HuH-7.5 (cell line): ENCODE measurements around the gene ALDH1A1.

ENCODE experiments used
- DNase-seq: peaks from one replicate; pipeline ENCODE4 v3.0.0; 2011; ENCODE audit warnings: low spot score

Gene ALDH1A1

DNA sequence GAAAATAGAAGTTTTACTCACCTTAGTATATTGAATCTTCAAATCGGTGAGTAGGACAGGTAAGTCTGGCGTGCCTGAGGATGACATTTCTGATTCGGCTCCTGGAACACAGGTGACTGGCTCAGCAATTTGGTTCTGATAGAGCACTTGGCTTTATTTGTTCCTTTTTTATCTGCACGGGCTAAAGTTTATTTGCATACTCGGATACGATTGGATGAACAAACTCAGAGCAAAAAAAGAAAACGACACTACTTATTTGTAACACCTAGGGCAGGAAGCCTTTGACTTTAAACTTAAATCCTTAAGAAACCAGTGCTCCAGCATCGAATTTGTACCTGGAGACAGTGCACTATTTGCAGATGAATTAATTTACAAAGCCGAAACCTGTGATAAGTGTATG is at the start of gene ALDH1A1:
TSS of gene ALDH1A1 (minus strand) at position 140 of the 400 bp plus-strand sequence. CDS start at position 87, 53 bp downstream.
- no peak for DNase-seq

DNA sequence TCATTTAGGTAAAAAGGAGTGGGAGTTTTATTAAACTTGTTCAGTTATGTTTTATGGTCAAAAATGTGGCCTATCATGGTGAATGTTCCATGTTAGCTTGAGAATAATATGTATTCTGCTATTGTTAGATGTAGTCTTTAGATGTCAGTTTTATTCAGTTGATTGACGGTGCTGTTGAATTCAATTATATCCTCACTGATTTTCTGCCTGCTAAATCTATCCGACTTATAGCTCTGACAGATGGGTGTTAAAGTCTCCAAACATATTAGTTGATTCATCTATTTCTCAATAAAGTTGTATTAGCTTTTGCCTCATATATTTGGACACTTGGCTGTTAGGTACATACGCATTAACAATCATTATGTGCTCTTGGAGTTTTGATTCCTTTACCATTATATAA is 49.0 kb upstream of the ALDH1A1 start:
- DNase-seq, result no peak

DNA sequence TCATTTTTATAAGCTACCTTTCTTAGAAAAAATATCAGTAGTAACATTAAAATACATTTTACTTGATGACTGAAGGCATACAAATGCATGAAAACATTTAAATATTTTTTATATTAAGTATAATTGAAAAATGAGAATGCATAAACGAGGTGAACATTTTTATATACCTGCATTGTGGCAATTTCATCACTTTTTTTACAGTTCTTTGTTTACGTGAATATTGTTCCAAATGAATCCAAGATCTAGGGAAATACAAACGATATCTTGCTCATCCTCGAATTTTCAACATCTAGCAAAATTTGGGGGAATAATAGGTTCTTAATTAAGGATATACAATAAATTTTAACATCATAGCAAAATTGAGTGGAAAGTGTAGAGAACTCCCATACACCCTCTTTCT is 45.5 kb upstream of the ALDH1A1 start:
- no peak for DNase-seq

DNA sequence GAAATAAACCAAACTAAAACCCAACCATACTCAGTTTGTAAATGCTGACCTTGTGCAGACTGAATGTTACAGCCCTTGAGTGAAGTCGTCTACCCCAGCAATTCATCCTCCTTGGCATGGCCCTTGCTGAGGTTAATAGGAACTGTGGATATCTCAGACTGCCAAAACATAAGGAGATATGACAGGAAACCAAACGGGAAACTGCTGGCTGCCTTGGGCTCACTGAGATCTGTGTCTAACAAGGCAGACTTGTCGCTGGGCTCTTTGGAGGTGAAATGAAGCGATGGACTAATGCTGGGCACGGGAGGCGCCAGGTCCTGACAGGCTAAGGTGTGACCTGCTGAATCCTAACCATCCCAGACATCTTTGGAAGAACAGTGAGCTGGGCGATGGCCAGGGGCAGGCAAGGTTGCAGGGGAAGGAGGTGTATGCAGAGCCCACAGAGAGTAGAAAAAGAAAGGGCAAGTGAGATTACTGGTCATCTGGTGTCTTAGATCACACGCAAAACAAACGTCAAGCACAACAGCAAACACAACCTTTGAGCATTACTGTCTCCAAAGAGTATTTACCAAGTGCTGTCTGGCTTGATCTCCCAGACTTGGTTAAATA is 44.6 kb upstream of the ALDH1A1 start:
- no peak for DNase-seq

DNA sequence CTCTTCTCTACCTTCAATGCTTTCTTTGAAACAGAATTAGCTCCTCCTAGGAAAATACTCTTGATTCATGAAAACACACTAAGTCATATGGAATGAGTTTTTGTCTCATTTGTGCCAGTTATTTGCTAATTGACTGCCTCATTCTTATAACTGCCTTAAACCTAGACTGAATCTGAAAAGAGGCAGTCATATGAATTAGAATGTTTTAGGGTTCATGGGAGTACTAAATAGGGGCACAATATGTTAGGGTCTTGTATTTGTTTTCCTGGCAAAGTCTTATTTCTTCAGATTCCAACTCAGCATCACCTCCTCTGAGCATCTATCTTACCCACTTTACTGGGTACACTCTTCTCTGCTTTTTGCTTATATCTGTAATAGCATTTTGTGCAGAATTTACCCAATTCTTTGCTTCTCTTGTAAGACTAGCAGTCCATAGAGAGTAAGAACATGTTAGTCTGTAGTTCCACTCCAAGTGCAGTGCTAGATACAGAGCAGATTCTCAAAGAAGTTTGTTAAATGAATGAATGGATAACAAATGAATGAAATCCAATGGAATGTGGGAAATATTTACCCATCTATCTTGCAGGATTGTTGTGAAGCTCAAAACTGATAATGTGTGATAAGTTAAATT is 43.9 kb upstream of the ALDH1A1 start:
- DNase-seq, result no peak

DNA sequence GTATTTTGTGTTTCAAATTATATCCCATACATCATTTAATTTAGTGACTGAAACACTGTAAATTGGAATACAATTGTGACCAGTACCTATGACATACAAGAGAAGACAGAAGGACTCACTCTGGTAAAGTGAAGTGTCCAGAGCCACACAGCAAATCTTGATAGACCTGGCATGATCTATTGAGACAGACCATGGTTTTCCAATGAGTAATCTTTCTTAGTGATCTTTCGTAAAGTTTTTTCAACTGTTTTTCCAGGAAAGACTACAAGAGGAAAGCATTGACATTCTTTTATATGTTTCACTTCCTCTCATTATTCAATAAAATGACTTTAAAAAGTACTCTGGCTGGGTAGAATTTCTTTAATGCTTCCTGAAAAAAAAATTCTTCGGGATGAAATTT is 43.3 kb upstream of the ALDH1A1 start:
- DNase-seq, result no peak

DNA sequence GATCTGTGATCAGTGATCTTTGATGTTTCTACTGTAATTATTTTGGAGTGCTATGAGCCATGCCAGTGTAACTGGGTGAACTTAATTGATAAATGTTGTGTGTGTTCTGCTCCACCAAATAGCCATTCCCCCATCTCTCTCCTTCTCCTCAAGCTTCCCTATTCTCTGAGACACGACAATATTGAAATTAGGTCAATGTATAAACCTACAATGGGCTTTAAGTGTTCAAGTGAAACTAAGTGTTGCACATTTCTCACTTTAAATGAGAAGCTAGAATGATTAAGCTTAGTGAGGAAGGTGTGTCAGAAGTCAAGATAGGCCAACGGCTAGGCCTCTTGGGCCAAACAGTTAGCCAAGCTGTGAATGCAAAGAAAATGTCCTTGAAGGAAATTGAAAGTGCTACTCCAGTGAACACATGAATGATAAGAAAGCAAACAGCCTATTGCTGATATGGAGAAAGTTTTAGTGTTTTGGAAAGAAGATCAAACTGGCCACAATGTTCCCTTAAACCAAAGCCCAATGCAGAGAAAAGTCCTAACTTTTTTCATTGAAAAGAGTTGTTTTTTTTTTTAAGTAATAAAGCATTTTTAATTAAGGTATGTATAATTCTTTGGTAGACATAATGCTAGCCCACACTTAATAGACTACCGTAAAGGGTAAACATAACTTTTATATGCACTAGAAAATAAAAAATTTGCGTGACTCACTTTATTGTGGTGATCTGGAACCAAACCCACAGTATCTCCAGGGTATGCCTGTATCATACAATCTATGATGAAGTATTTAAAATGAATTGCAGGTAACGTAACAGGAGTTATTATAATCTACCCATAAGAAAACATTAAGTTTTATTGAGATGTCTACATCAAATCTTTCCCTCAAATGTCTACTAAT is 42.5 kb upstream of the ALDH1A1 start:
- DNase-seq, result no peak

DNA sequence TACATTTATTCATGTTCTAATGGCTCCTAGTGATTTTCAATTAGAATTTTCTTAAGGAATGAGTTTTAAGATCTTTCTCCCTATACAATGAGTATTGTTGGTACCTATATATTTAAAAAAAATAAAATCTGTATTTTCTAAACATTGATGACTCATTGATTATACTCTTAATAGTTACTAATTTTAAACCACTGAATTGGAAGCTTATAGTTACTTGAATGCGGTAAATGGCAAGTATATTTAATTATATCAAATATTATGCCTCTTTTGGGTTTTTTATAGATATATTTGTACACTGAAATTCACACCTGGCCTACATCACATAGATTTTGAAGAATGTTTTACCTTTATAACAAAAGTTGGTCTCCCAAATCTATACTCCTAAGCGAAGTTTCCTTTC is 38.9 kb upstream of the ALDH1A1 start:
- DNase-seq, result no peak

DNA sequence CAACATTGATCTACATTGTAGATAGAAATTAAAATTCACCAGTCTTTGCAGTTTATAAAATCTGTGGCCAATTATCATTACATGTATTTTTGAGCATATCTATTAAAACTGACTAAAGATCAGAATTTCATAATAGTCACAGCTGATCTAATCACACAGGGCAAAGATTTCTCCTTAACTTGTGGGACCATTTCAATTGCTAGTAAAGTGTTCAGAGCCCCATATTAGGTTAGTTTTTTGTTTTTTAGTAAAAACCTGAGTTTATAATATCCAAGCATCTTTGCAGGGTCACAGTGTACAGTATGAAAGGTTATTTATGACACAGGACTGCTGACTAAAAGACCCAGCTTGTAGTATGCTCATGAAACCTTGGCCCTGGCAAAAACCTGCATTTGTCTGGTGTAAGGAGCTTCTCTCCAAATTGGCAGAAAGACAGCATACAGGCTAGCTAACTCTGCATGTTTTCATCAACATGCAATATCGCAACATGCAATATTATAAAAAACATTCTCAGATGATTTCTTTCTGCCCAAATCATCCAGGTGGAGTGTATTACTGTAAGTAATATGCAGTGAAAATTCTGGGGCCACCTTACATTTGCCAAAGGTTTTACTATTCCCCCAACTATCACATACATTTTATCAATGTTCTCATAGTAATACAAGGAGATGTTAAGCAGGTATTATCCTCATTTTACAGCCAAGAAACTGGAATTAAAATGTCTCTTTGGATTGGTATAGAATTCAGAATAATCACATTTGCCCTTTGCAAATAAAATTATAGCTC is 37.7 kb upstream of the ALDH1A1 start:
- DNase-seq, result no peak

DNA sequence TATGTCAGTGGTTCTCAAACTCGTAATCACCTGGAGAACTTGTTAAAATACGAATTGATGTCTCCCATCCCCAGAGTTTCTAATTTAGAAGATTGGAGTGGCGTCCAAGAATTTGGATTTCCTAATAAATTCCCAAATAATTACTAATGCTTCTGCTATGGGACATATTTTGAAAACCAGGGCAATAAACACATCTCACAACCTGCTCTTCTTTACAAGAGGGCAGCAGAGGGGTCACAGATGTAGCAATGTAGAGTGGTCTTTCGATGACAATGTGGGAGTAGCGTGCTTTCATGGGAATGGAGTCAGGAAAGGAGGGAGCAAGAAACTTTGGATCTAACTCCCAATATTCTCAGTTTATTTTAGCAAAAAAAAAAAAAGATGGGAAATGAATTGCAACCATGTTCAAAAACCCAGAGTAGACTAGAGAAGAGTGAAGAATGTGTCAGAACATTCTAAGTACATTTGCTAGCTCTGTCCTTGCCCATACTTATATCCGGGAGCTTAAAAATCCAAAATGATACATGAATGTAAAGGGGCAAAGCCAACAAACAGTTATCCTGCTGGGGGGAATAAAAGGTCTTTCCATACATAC is 33.8 kb upstream of the ALDH1A1 start:
- DNase-seq, result no peak

DNA sequence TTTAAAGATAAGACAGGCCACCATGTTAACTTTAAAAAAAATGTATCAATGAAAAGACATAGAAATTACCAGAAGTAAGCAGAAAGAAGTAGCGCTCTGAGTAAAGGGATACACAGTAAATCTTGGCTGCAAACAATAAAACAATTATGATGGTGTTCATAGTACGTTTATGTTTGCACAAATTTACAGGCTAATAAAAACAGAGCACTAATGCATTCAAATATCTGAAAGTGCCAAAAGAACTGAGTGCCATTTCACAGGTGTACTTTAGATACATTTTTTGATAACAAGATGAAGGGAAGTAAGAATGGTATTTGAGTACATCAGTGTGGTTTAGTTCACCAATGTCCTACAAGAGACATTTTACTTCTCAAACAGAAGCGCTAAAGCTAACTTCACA is 32.9 kb upstream of the ALDH1A1 start:
- DNase-seq, result no peak

DNA sequence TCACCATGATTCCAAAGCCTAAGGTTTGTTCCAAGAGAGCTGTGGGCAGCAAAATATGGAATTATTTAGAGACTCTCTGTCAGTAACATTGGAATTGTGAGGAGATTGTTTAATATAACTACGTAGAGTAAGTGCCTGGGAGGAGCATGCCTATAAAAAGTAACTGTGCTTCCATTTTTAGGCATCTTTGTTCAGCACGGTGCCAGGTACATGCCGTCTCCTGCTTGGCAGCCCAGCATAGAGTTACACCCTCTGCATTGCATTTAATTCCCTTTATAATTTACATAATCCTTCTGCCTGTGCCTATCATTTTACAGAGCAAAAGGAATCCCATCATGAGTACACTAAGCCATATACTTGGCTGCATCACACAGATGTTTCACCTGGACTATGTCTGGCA is 32.1 kb upstream of the ALDH1A1 start:
- DNase-seq, result no peak

DNA sequence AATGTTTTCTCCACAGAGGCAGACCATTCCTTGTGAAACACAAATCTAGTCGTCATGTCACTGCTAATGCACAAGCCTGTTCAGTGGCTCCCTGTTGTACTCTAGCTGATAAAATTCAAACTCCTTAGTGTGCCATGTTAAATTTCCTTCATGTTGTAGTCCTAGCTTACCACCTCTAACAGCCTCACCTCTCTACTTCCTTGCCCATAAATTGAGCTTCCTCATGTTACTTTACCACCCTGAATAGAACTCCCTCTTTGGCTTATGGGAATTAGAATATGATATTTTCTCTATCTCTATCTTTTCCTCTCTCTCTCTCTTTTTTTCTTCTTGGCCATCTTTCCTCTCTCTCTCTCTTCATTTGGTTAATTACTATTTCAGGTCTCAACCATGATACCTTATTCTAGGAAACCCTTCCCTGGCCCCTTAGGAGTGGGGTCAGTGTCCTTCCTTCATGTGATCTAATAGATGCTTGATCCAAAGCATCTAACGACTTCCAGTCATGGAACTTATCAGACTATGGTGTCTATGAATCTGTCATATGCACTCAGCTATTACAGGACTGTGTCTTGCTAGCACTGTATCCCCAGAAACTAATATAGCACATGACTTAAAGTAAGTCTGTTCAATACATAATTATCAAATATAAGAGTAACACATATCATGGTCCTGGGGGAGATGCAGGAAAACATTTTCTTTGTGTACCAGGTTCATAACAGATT is 31.5 kb upstream of the ALDH1A1 start:
- DNase-seq, result no peak

DNA sequence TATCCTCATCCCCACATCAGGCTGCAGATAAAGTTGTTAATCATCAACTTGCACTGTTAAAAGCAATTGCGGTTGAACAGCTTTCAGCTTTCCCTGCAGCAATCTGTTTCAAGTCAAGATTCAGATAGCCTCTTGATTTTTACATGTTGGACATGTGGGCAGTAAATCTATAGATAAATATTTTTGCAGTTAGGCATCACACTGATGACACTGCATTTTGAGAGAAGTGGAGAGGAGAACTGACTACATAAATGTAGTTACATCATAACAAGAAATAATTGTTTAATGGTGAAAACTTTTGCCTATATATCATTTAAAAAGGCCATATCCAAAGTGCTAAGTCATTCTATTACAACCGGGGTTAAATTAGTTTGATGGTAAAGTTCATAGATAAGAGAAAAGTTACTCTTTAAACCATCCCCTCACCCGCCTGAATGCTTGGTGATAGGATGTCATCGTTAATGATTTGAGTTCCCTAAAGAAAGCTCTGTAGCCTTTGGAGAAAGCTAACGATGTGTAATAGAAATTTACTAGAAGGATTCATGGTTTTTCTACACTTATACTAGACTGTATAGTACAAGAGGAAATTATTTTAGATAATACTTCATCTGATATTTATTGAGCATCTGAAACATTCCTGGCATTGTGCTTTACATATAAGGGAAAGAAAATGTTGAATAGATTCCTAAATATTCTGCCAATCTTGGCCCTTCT is 30.8 kb upstream of the ALDH1A1 start:
- DNase-seq, result peak; percentile 16

DNA sequence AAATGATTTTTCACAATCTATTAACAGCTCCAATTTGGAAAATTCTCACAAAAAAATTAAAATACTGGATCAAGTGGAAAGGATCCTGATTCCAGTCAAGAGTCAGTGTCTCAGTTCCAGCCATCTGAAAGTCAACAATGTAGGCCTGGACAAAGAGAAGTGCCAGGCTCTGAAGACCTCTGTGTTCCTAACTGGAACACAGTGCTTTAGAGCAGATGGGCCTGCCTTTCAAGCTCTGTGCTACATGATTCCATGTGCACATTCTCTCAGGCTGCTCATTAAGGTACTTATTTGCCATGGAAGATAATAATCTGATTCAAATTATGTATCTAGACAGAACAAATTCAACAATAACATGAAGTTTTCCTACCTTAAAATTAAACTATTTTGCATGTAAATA is 30.2 kb upstream of the ALDH1A1 start:
- DNase-seq, result no peak

DNA sequence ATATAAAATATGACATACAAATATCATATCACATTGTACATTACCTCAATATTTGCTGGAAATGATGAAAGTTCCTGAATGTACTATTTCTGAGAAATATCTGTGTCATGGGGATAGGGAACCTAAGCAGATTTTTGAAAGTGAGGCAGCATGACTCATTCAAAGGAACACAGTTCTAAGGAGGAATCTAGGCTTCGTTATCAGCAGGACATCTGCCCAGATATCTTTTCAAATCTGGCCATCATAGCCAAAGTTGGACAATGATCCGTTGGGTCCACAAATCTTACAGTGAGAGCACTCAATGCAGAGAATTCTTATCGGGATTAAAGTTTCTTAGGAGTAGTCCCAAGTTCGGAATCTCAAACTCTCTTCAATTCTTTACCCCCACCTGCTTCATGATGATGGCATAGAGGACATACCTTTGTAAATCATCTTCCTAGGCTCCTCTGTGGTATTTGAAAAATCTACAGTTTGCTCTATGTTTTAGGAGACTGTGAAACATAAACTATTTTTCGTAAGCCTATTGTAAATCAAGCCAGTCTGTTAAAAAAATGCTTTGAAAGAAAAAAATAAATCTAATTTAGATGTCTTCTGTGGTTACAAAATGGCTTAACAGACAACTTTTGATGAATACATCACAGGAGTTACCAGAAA is 29.4 kb upstream of the ALDH1A1 start:
- DNase-seq, result no peak

DNA sequence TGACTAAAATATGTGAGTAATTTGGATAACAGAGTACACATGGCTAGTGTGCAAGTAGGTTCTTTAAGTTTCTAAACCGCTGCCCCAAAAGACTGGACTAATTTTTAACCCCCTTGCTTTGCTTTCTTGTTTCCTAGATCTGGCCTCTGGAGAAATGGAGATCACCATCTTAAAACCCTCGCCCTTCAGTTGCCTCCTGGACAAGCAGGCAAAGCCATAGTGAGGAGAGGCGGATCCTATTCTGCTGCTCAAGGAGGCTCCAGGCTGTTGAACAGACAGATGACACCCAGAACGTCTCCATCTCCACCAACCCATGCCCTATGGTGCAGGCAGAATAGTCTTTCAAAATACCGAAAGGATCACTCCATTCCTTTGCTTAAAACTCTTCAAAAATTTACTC is 28.6 kb upstream of the ALDH1A1 start:
- DNase-seq, result no peak

DNA sequence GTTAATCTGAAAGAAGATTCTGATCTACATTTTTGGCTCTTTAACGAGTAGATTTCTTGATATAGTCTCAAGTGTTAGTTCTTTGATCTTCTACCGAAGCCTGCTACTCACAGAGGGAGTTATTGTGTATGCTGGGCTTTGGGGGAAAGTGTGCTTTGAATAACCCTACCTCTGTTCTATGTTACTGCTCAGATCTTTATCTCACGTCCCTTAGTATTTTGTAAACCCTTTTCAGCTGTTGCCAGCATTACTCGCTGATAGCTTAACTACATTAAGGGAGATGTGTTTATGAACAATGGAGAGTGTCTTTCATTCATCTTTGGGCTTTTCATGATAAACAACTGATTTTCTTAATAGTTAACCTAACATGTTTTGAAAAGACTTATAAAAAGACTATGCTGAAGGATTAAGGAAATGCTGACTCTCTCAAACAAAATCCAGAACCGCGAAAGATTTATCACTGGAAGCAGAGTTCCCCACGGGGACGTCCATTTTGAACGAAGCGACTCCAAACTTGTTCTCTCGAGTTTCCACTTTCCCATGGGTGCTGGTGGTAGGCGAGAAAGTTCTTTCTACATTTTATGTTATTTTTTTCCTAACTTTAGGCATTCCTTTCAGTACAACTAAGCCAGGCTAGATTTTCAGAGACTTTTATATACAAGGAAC is 27.9 kb upstream of the ALDH1A1 start:
- DNase-seq, result no peak

DNA sequence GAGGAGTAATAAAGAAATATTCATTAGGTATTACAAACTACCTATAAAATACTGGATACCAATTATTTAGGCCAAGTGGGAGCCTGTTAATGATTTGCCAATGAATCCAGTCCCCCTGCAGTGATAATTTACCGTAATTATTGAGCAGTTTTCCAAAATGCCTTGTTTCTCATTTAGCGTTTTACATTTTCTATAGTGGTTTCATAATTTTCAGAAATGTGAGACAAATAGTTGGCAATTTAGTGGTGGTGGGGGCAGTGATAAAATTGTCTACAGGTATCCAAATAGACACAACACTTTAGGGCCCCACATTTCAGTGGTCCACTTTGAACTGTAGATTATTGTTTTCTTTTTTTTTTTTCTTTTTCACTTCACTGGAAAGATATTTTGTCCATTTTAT is 27.3 kb upstream of the ALDH1A1 start:
- DNase-seq, result no peak
